Measurements from ENCODE around the gene TCL1B.

TCL1B gene

DNA sequence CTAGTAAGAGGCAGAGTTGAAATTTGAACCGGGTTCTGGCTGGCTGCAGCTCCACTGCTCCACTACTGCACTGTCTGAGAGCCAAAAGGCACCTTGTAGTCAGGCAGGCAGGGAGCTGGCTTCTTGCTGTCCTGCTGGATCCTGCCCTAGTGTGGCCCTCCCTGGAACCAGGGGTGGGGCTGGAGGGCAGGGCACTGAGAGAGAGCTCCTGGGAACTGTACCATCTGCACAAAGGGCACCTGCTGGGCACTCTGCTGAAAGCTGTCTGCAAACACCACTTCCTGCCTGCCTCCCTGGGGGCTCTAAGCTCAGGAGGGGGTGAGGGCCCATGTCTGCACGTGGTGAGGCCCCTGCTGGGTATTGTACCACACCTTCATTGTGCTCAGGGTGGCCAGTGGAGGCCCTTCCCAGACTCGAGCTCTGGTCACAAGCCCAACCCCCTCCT is 19.0 kb upstream of the TCL1B start:
- no peak for DNase-seq (ENCODE audit: low read depth)

DNA sequence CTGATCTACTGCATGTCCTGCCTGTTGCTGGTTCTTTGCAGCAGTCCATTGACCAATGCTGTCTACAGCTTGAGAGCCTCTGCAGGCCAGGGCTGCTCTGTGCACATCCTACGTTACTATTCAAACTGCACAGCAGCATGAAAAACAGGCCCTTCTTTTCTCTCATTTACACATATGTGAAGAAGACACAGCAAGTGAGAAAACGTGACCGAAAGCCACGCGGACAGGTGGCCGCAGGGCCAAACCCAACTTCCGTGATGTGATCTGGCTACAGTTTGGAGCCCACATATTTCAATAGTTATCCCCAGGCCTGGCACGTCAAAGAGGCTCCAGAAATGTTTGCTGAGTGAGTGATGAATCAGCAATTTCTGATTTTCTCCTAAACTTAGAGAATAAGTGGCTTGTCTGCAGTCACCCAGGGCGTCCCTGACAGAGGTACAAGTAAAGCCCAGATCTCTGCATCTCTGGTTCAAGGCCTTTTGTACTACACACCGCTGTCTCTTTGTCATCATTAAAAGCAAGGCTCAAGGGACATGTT is 17.9 kb upstream of the TCL1B start:
- DNase-seq (ENCODE audit: low read depth) = no peak

DNA sequence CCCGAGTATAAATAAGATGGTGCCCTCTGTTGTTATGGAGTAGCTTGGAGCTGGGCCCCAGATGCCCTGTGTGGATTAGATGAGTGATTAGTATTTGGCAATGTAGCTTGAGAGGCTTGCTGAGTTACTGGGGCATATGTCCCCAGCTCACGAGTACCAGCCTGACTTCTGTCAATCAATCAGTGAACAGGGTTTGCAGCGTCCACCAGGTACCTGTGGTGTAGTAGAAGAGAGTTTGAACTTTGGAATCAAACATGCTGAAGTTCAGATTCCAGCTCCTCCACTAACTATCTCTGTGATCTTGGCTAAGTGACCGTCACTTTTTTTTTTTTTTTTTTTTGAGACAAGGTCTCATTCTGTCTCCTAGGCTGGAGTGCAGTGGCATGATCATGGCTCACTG is 11.6 kb upstream of the TCL1B start:
- DNase-seq (ENCODE audit: low read depth) = no peak

DNA sequence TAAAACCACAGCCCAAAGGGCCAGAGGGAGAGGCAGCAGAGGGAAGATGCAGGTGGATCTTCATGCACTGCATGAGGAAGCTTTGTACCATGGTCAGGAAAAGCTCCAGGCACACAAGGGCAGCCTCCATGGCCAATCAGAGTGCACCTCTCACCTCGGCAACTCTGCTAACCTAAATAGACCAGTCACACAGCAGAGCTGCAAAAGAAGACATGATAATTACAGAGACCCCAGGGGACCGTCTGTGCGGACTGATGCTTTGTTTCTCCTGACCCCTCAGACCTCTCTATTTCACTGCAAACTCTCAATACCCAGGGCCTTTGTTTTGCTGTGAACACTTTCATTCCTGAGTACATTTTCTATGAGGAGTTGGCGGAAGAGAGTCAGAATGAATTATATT is 10.7 kb upstream of the TCL1B start:
- no peak for DNase-seq (ENCODE audit: low read depth)

DNA sequence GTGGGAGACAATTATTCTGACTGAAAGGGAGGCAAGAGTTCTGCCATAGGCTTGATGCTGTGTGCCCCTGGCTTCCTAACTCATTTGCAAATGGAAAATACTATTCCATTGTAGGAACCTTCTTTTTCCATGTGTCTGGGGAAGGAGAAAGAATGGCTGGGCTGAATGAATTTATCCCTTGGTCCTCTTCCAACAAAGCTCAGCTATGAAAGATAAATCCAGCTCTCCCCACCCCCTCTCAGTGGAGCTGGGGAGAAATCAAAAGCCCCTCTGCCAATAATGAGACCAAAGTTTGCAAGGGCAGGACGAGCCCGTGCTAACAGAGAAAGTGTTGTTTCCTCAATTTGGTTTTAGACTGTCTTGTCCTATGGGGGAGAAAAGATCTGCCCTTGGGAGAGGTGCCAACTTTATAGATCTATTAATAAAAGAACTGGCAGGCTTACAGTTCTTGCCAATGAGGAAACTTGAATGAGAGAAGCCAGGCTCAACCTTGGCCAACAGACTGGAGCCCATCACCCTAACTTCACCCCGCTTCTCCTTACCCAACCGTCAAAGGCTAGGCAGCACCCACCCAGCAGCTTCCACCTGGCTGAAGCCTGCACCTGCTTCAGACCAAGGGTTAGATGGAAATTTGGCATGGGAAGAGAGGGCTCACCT is 8.9 kb upstream of the TCL1B start:
- DNase-seq (ENCODE audit: low read depth) = no peak

DNA sequence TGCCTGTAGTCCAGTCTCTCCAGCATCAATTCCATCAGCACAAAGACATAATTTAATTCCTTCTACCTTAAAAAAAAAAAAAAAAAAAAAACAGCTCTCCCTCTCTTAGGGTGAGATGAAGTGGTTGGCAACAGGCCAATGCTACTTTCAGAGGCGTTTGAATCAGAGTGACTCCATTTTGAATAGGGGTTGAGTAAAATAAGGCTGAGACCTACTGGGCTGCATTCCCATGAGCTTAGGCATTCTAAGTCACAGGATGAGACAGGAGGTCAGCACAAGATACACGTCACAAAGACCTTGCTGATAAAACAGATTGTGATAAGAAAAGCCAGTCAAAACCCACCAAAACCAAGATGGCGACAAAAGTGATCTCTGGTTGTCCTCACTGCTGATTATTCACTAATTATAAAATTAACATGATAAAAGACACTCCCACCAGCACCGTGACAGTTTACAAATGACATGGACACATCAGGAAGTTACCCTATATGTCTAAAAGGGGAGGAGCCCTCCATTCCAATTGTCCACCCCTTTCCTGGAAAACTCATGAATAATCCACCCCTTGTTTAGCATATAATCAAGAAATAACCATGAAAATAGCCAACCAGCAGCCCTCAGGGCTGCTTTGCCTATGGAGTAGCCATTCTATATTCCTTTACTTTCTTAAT is 6.9 kb upstream of the TCL1B start:
- no peak for DNase-seq (ENCODE audit: low read depth)

DNA sequence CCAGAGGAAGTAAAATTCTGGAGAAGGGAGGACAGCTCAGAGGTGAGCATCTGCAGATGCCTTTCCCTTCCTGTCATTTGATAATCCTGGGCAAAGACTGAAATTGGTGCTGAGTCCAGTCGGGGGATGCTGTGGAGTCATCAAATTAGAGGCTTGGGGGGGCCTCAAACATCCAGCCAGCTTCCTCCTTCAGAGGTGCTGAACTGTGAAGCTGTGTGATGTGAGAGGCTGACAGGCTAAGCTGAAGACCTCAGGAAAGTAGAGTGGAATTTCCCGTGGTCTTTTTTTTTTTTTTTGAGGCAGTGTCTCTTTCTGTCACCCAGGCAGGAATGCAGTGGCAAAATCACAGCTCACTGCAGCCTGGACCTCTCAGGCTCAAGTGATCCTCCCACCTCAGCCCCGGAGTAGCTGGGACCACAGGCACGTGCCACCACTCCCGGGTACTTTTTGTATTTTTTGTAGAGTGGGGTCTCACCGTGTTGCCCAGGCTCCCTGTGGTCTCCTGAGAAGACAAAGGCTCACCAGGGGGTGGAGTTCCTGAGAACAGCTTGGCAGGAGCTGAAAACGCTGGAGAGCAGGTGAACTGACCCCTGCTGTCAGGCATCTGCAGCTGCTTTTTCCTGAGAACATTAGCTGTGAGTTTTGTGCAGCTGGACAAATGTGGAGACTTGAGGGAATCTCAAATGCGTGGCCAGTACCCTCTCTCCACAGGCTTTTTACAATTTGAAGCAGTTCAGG is 6.1 kb upstream of the TCL1B start:
- no peak for DNase-seq (ENCODE audit: low read depth)

DNA sequence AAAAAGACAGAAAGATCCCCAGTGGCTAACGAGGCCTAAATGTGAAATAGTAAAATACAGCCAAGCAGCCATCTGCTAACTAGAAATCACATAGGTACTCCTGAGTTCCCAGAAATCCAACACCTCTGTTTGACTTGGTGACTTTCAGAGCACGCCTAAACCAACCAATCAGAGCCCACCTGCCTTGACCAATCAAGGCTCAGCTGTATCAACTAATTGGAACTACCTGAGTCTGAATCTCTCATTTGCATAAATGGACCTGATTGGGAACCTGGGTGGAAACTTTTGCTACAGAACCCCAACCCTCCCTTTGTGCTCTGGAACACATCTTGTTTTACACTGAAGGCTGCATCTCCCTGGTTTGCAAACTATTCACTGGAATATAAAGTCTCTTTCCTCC is 5.1 kb upstream of the TCL1B start:
- no peak for DNase-seq (ENCODE audit: low read depth)

DNA sequence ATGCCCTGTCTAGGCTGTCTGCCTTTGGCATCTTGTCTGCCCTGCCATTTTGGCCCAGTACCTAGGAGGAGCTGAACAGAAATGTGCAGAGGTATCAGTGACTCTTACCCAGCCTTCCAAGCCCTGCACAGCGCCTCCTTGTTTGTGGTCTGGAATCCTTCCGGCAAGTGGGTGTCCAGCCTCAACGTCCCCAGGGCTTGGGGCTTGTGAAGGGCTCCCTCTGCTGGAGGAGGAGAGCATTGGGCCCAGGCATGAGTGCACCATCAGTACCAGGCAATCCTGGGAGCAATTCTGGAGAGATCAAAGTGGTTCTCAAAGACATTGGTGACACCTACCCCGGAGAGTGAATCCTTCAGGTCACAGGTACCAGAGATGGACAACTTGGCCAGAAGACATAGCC is 2.4 kb upstream of the TCL1B start:
- DNase-seq (ENCODE audit: low read depth) = no peak

DNA sequence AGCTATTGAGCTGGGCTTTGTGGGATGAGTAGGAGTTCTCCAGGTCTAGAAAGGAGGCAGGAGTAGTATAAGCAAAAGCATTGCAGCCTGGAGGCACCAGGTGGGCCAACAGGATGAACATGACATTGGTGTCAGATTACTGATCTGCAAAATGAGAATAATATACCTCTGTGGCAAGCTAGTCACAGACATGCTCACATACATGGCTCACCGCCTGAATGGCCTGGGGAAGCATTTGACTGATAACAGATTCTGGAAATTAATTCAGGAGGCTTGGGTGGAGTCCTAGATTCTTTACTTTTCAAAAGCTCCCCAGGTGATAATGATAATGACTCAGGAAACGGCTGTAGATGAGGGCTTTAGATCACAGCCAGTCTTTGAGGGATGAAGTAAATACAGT is 709 bp downstream of the TCL1B start:
- DNase-seq (ENCODE audit: low read depth) = no peak

DNA sequence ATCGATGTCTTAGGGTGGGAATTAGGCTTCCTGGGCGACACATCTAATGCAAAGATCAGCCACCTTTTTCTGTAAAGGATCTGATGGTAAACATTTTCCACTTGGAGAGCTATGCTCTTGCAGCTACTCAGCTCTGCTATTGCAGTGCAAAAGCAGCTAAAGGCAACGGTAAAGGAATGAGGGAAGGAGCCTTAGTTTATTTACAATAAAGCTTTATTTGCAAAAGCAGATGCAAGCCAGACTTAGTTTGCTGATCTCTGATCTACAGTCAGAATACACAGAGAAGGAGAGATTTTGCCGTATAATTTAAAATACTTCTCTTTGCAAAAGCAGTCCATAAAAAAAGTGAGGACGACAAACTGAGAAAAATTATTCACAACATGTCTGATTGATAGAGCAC is 3.2 kb downstream of the TCL1B start:
- DNase-seq (ENCODE audit: low read depth) = no peak

DNA sequence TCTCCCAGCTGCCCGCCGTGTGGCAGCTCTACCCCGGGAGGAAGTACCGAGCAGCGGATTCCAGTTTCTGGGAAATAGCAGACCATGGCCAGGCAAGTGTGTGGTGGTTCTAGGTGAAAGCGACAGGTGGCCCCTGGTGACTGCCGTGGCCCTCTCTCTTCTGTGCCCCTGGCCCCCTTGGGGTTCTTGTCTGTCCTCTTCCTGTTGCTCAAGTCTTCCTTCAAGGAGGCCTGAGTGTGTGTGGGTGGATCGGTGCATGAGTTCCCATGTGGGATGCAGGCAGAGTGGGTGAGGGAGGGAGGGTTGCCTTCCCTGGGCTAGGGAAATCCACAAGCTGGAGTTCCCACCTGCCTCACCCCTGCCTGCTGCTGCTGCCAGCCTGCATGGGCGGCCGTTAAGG is 4.6 kb downstream of the TCL1B start:
- DNase-seq (ENCODE audit: low read depth) = no peak

DNA sequence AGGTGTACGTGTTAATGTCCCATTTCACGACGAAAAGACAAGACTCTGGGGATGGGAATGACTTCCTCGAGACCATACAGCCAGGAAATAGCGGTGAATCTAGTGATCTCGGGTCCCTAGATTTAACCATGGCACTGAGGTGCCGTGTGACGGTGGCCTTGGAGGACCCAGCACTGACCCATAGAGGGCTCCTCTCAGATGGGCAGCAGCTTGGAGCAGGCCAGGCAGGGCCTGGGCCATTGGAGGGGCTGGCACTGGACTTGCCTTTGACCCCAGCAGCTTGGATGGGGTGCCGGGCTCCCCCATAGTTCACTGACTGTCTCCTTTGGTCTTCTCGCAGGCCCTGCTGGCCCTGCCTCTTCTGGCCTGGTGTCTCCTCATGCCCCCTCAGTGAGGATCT is 5.4 kb downstream of the TCL1B start:
- no peak for DNase-seq (ENCODE audit: low read depth)

DNA sequence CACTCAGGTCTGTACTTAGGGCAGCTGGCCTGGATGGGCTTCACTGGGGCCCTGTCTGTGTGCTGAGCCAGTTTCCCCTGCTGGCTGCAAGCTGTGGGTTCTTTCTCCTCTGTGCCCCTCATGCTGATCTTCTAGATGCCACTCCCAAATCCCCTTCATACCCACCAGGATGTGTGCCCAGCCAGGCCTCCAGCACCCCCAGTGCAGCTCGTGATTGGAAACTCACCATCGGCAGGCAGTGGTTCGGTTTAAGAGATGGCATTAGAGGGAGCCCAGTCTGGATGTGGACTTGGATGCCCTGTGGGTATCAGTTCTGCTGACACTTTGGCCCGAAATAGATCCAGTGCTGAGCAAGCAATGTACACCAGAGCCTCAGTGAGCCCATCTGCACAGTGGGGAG is 5.9 kb downstream of the TCL1B start:
- DNase-seq (ENCODE audit: low read depth) = no peak

DNA sequence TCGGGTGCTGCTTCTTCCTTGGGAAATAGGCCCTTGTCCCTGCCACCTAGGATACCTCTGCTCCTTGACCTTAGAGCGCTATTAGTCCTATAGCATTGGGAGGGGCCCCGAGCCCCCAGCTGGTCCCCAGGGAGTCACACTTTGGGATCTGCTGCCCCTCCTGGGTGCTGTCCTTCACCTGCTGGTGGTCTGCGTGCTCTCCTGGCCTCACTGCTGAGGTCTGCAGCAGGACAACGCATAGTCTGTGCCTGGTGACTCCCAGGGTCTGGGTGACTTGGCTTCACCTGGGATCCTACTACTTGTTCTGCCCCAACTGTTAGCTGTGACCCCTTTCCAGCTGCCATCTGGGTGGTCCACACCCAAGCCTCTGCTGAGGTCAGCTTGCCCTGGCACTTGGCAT is 8.8 kb downstream of the TCL1B start:
- no peak for DNase-seq (ENCODE audit: low read depth)

DNA sequence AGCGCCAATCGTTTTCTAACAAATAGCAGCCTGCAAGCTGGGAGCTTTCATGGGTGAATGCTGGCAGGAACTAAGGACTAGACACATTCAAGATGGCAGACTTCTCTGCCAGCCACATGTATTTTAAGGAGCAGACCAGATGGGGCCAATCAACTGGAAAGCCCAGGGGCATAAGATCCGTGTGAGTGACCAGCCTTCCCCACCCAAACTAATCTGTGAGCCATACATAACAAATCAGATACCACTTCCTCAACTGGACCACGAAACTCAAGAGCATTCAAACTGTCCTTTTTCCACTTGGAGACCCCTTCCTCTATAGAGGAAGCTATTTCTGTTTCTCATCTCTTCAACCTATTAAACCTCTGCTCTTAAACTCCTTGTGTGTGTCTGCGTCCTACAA is 9.7 kb downstream of the TCL1B start:
- no peak for DNase-seq (ENCODE audit: low read depth)

DNA sequence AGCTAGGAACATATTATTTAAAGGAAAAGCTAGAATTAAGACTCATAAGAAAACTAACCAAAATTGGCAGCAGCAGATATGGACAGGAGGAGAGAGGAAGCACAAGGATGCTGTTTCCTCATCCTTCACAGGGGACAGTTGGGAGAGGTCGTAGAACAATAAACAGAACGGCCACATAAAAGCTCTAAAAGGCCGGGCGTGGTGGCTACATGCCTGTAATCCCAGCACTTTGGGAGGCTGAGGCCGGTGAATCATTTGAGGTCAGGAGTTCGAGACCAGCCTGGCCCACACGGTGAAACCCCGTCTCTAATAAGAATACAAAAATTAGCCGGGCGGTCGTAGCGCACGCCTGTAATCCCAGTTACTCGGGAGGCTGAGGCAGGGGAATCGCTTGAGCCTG is 10.5 kb downstream of the TCL1B start:
- no peak for DNase-seq (ENCODE audit: low read depth)

DNA sequence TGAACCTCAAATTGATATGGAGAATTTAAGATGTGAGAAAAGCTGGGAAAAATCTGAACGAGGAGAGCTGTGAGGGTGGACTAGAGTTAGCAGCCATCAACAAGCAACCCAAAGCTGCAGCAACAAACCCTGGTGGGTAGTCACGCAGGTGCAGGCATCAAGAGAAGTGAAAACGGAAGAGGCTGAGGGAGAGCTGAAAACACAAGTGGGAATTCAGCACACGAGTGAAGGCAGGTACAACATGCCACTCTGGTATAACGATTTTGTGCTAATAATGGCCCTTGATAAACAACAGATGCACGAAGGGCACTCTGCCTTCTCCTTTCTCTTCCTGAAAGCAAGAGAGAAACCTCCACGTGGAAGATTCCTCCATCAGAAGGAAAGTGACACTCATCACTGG is 11.5 kb downstream of the TCL1B start:
- DNase-seq (ENCODE audit: low read depth) = no peak

DNA sequence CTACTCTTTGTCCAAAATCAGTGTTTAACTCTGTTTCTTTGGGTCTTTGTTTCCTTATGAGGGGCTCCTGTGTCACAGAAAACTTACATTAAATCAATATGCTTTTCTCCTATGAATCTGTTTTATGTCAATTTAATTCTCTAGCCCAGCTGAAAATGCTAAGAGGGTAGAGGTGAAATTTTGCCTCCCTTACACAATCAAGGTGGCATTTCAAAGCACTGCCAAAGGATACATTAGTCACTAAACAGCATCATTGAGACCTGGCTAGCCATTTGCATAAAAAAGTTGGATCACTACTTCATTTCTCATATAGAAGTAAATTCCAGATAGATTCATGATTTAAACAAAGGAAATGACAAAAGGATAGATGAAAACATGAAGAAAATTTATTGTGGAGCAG is 12.1 kb downstream of the TCL1B start:
- no peak for DNase-seq (ENCODE audit: low read depth)

DNA sequence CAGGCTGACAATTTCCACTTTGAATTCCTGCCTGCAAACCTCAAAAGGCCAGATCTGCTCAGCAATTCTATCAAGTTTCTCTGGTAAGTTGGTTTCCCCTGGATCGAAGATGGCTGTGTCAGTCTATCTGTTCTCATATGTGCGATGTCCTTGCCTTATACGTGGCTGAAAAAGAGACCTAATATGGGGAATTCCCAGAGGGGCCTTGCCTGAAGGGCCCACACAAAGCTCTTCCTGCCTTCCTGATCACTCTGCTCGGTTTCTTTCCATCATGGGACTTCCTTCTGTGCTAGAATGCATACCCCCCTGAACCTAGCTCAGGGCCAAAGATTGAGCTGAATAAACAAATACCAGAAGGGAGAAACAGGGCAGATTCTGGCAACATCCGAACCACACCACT is 13.2 kb downstream of the TCL1B start:
- no peak for DNase-seq (ENCODE audit: low read depth)

DNA sequence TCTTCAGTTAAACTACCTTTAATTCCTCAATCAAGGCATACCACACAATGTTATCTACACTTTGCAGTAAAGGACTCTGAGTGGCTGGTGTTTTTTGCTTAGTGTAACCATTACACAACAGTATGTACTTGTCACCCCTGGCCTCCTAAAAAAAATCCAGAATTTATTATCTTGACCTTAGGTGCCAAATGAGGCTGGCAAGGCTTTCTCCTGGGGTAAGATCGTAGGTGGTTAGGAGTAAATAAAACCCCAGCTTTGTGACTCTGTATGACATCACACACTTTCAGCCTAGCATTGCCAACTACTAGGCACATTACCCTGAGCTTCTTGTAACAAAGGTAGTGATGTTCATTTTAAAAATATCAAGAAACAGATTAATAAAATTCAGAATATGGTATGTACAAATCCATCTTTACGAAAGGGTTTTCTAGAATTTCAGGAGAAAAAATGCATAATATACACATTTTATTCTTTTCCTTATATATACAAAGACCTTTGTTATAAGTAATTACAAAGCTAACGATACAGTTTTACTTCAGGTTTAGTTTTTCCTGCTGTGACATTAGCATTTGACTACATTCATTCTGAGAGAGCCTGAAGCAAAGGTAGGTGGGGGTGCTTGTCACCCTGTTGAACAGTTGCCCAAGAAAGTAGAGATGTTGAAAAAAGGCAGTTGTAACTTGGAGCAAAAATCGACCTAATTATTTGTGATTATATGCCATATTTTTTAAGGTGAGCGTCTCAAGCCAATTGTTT is 14.2 kb downstream of the TCL1B start:
- DNase-seq (ENCODE audit: low read depth) = no peak

DNA sequence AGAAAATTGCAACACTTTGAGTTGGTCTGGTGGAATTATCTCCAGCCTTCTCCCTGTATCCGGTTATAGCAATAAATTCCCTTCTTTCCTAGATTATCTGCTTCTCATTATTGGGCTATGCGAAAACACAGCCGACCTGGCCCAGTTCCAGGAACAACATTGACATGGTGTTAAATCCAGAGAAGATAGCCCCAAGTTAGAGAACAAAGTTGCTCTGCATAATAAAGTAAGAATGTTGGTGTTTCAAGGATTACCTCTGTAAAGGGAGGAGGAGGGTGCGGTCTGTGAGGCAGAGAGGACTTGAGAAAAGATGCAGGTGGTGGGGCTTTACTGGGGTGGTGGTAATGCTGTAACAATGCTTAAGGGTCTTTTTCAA is 15.6 kb downstream of the TCL1B start:
- DNase-seq (ENCODE audit: low read depth) = no peak

DNA sequence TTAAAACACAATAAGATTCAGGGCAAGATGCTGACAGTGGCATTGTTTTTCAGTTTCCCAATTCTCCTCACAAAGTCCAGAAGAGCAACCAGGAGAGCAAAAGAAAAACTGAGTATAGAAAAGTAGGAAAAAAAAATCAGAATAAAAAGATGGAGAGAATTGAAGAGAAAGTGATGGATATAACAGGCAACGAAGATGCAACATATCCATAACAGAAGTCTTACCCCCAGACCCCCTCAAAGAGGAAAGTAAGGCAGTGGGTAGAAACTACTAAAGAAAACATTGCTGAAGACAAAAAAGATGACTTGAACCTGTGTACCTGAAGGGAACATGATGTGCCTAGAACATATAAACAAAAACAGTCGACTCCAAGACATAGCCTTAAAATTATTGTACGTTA is 17.1 kb downstream of the TCL1B start:
- no peak for DNase-seq (ENCODE audit: low read depth)

All from fibroblast of the conjunctiva (primary cell).